ENCODE data around the gene HOXA13. TPM values are rescaled to one million over a fixed set of nuclear protein-coding genes. Genes with fewer than 3 reads are reported as not detected.

Gene HOXA13
- total RNA-seq, 2 experiments from 2014 or later, result not detected

GRCh38 chr7:27203365-27203953, 3.6 kb upstream of the HOXA13 start:
- no peak for ATAC-seq
- H3K9me3 Mint-ChIP-seq, result no peaks in the 10 kb centered on the region
- no peak for DNase-seq
- peaks cover 32% of the 10 kb centered on the region for H3K4me1 Mint-ChIP-seq (ENCODE audit: low read depth)
- no peaks in the 10 kb centered on the region for H3K36me3 Mint-ChIP-seq (ENCODE audit: low read depth)
- peaks cover 85% of the 10 kb centered on the region for H3K27me3 Mint-ChIP-seq
- CTCF ChIA-PET, result interaction anchor here (0.9 kb wide), 1 partner anchor 543 kb away, joined by 3 read pairs; no protein-coding TSS in a partner anchor
- intact Hi-C loops (cut with micrococcal nuclease), result loop anchor here (5.0 to 10.0 kb wide), 2 partner anchors 36 to 721 kb away; partner anchors contain the start of gene HOXA9
- H3K4me3 Mint-ChIP-seq, result no peak overlapping the region
- H3K27ac Mint-ChIP-seq, result no peak overlapping the region
- POLR2A ChIA-PET, result no interaction called here
- TF ChIP-seq, protein P1, sequence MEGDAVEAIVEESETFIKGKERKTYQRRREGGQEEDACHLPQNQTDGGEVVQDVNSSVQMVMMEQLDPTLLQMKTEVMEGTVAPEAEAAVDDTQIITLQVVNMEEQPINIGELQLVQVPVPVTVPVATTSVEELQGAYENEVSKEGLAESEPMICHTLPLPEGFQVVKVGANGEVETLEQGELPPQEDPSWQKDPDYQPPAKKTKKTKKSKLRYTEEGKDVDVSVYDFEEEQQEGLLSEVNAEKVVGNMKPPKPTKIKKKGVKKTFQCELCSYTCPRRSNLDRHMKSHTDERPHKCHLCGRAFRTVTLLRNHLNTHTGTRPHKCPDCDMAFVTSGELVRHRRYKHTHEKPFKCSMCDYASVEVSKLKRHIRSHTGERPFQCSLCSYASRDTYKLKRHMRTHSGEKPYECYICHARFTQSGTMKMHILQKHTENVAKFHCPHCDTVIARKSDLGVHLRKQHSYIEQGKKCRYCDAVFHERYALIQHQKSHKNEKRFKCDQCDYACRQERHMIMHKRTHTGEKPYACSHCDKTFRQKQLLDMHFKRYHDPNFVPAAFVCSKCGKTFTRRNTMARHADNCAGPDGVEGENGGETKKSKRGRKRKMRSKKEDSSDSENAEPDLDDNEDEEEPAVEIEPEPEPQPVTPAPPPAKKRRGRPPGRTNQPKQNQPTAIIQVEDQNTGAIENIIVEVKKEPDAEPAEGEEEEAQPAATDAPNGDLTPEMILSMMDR (IDR thresholded peaks at IDR 0.05), result no peak

- TF ChIP-seq, protein P1 (IDR thresholded peaks at IDR 0.05), result no peak
- intact Hi-C loops (cut with micrococcal nuclease), result loop anchor here (5.0 to 10.0 kb wide), 2 partner anchors 35 to 722 kb away; partner anchors contain the start of gene HOXA9
- peaks cover 37% of the 10 kb centered on the region for H3K4me1 Mint-ChIP-seq (ENCODE audit: low read depth)
- no peaks in the 10 kb centered on the region for H3K36me3 Mint-ChIP-seq (ENCODE audit: low read depth)
- DNase-seq, result no peak
- no peaks in the 10 kb centered on the region for H3K9me3 Mint-ChIP-seq
- no peak overlapping the region for H3K4me3 Mint-ChIP-seq
- CTCF ChIA-PET, result interaction anchor here (0.9 to 2.3 kb wide), 2 partner anchors 8 to 543 kb away, joined by 3 to 8 read pairs; no protein-coding TSS in a partner anchor
- H3K27me3 Mint-ChIP-seq, result peaks cover 86% of the 10 kb centered on the region
- POLR2A ChIA-PET, result no interaction called here
- no peak overlapping the region for H3K27ac Mint-ChIP-seq
- no peak for ATAC-seq
These were observed 2.9 kb upstream of the HOXA13 start for GRCh38 chr7:27202862-27203134.

GRCh38 chr7:27202018-27202861, 2.3 kb upstream of the HOXA13 start:
- ATAC-seq (no peak), DNase-seq (no peak)
- Mint-ChIP-seq H3K9me3 (no peaks in the 10 kb centered on the region), H3K4me1 (ENCODE audit: low read depth) (peaks cover 37% of the 10 kb centered on the region), H3K27me3 (peaks cover 86% of the 10 kb centered on the region), H3K4me3 (no peak overlapping the region), H3K27ac (no peak overlapping the region), H3K36me3 (ENCODE audit: low read depth) (no peaks in the 10 kb centered on the region)
- CTCF ChIA-PET, result interaction anchor here (2.3 kb wide), 1 partner anchor 9 kb away, joined by 8 read pairs; no protein-coding TSS in a partner anchor
- intact Hi-C loops (cut with micrococcal nuclease), result loop anchor here (5.0 to 10.0 kb wide), 2 partner anchors 35 to 723 kb away; partner anchors contain the start of gene HOXA9
- TF ChIP-seq, protein P1 (IDR thresholded peaks at IDR 0.05), result no peak
- POLR2A ChIA-PET, result no interaction called here

DNA sequence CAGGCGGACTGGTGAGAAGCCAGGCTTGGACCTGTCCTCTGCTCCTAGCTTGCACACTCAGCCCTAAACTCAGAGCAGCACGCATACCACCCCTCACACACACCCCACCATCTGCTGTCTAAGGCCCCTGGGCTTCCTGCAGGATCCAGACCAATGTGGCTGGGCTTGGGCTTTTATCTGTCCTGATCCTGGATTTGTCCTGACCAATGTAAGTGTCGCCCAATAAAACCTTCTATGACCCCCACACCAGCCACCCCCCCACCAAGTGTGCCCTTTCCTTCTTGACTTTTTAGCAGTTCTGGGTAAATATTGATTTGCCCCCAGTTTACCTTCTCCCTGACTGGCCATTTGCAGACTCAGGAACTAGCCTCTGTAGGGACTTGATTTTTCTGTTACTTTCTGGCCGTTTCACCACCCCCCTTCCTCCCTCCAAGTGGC, 1.7 kb upstream of the HOXA13 start:
- H3K4me1 Mint-ChIP-seq (ENCODE audit: low read depth), result peaks cover 37% of the 10 kb centered on the region
- ChIA-PET POLR2A (interaction anchor here (0.5 kb wide), 1 partner anchor 219 kb away, joined by 3 read pairs; no protein-coding TSS in a partner anchor), CTCF (interaction anchor here (2.3 kb wide), 1 partner anchor 9 kb away, joined by 8 read pairs; no protein-coding TSS in a partner anchor)
- H3K4me3 Mint-ChIP-seq, result no peak overlapping the region
- H3K36me3 Mint-ChIP-seq (ENCODE audit: low read depth), result no peaks in the 10 kb centered on the region
- TF ChIP-seq, protein P1 (IDR thresholded peaks at IDR 0.05), result no peak
- peaks cover 84% of the 10 kb centered on the region for H3K27me3 Mint-ChIP-seq
- H3K27ac Mint-ChIP-seq, result no peak overlapping the region
- ATAC-seq (no peak), DNase-seq (no peak)
- intact Hi-C loops (cut with micrococcal nuclease), result loop anchor here (5.0 to 10.0 kb wide), 2 partner anchors 34 to 723 kb away; partner anchors contain the start of gene HOXA9
- H3K9me3 Mint-ChIP-seq, result no peaks in the 10 kb centered on the region
